ENCODE data around the gene SMURF2. TPM values are rescaled to one million over a fixed set of nuclear protein-coding genes. Genes with fewer than 3 reads are reported as not detected.

SMURF2 gene
- total and polyA plus RNA-seq, 2 of the 4 experiments (the other 2 are of a cell fraction): 131 to 774 TPM

DNA sequence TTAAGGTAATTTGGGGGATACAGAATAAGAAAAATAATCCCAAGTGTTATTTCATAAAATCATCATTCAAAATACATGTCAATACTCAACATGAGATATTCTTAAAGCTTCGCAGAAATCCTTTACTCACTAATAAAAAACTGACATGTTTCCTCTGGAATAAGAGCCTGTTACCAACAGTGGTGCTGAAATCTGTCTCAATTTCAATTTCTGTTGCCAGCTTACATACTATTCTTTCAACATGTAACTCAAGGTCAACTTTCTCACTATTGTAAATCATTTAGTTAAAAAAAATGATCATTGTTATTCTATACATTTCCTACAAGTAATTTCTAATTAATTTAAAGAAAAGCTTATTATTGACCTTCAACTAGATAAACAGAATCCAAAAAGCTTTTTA, 87.5 kb downstream of the SMURF2 start:
- Histone ChIP-seq H2AK5ac (ENCODE audit: low read depth, low read length) (no peak overlapping the region), H3K18ac (ENCODE audit: low read depth, low read length) (no peak overlapping the region), H3K23ac (ENCODE audit: low read depth, low read length) (no peak overlapping the region), H3K4me3 (ENCODE audit: insufficient read depth, low read depth, low read length) (no peak overlapping the region), H2BK15ac (ENCODE audit: low read depth, low read length) (no peak overlapping the region), H3K27ac (ENCODE audit: insufficient read depth, low read length) (no peak overlapping the region), H3K9ac (ENCODE audit: low read depth, low read length) (no peak overlapping the region), H3K79me1 (ENCODE audit: low read depth in 1 of 2, low read length in 2 of 2) (peaks cover 31 to 68% of the 10 kb centered on the region in 2 experiments), H3K4ac (ENCODE audit: low read depth, low read length) (no peak overlapping the region), H2BK20ac (ENCODE audit: low read depth, low read length) (no peak overlapping the region), H2BK5ac (ENCODE audit: low read depth, low read length, poor library complexity, severe bottlenecking) (no peak overlapping the region), H3K14ac (replicated peaks; ENCODE audit: low read depth, low read length) (no peak overlapping the region), H3K9me3 (ENCODE audit: control insufficient read depth, insufficient read depth, low read length) (no peaks in the 10 kb centered on the region), H3K4me1 (ENCODE audit: control insufficient read depth, insufficient read depth, low read length) (peaks cover 8% of the 10 kb centered on the region; the same call in 1 of the 2 replicates), H3K36me3 (ENCODE audit: control insufficient read depth, insufficient read depth, low read length) (peaks cover 47% of the 10 kb centered on the region), H3K56ac (ENCODE audit: extremely low read depth, insufficient read depth, low read length) (no peak overlapping the region), H3K27me3 (ENCODE audit: control insufficient read depth, insufficient read depth, low read length) (no peaks in the 10 kb centered on the region), H4K8ac (ENCODE audit: low read depth in 2 of 2, low read length in 2 of 2) (no peak overlapping the region), H2AK9ac (replicated peaks; ENCODE audit: low read depth, low read length, poor library complexity) (no peak overlapping the region), H4K91ac (ENCODE audit: insufficient read depth, low read depth, low read length) (no peak overlapping the region), H3K9me1 (ENCODE audit: insufficient read depth, low read length) (peaks cover 2% of the 10 kb centered on the region), H2BK120ac (ENCODE audit: low read depth, low read length) (no peak overlapping the region), H4K20me1 (ENCODE audit: insufficient read depth, low read length) (peaks cover 77% of the 10 kb centered on the region), H4K5ac (ENCODE audit: low read depth, low read length) (no peak overlapping the region), H2AFZ (replicated peaks; ENCODE audit: low read length, poor library complexity) (no peak overlapping the region), H3K4me2 (ENCODE audit: low read depth, low read length) (no peak overlapping the region)
- WGBS, 2 experiments (ENCODE audit: extremely low coverage in 2 of 2, insufficient read length in 1 of 2): 100% methylated on average over 1 of the region's 1 CpG; no CpG with 5 or more reads in 1 of the 2 experiments
- TF ChIP-seq CHD1 (IDR thresholded peaks at IDR 0.05; ENCODE audit: low read depth, low read length) (no peak), MXI1 (IDR thresholded peaks at IDR 0.05; ENCODE audit: borderline replicate concordance, low read depth, low read length) (no peak), FOS (IDR thresholded peaks at IDR 0.05; ENCODE audit: low read depth, low read length) (no peak), RAD21 (IDR thresholded peaks at IDR 0.05; ENCODE audit: low read length) (no peak), NFE2L2 (IDR thresholded peaks at IDR 0.05; ENCODE audit: low read depth, low read length) (no peak), MAFK (IDR thresholded peaks at IDR 0.05; ENCODE audit: low read depth, low read length) (no peak), CEBPB (IDR thresholded peaks at IDR 0.05; ENCODE audit: low read depth, low read length) (no peak), CTCF (conservative IDR thresholded peaks at IDR 0.05; ENCODE audit: low read depth, low read length) (no peak), POLR2A (IDR thresholded peaks at IDR 0.05; ENCODE audit: low read depth, low read length) (no peak), MAZ (IDR thresholded peaks at IDR 0.05; ENCODE audit: borderline replicate concordance, low read depth, low read length) (no peak), SMC3 (IDR thresholded peaks at IDR 0.05; ENCODE audit: low read depth, low read length) (no peak), RFX5 (IDR thresholded peaks at IDR 0.05; ENCODE audit: low read depth, low read length) (no peak), RCOR1 (IDR thresholded peaks at IDR 0.05; ENCODE audit: insufficient replicate concordance, low read length) (no peak), BHLHE40 (IDR thresholded peaks at IDR 0.05; ENCODE audit: low read depth, low read length) (no peak)
- TF ChIP-seq, protein P1, sequence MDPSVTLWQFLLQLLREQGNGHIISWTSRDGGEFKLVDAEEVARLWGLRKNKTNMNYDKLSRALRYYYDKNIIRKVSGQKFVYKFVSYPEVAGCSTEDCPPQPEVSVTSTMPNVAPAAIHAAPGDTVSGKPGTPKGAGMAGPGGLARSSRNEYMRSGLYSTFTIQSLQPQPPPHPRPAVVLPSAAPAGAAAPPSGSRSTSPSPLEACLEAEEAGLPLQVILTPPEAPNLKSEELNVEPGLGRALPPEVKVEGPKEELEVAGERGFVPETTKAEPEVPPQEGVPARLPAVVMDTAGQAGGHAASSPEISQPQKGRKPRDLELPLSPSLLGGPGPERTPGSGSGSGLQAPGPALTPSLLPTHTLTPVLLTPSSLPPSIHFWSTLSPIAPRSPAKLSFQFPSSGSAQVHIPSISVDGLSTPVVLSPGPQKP (IDR thresholded peaks at IDR 0.05; ENCODE audit: borderline replicate concordance, low read depth, low read length): no peak
- TF ChIP-seq, protein P2, sequence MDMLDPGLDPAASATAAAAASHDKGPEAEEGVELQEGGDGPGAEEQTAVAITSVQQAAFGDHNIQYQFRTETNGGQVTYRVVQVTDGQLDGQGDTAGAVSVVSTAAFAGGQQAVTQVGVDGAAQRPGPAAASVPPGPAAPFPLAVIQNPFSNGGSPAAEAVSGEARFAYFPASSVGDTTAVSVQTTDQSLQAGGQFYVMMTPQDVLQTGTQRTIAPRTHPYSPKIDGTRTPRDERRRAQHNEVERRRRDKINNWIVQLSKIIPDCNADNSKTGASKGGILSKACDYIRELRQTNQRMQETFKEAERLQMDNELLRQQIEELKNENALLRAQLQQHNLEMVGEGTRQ (IDR thresholded peaks at IDR 0.05; ENCODE audit: low read depth, low read length): no peak
- CTCF ChIA-PET: no interaction called here
- ATAC-seq (ENCODE audit: low read depth) (no peak), DNase-seq (no peak)
- in situ Hi-C loops (cut with MboI; ENCODE audit: low sequenced_read_pairs) (no loop called here), dilution Hi-C loops (cut with HindIII; ENCODE audit: low sequenced_read_pairs, unreplicated experiment) (no loop called here), intact Hi-C loops (cut with micrococcal nuclease) (no loop called here)
- POLR2A ChIA-PET (ENCODE audit: unreplicated experiment): interaction anchor here (1.0 kb wide), 1 partner anchor 10 kb away, joined by 6 read pairs; no protein-coding TSS in a partner anchor
- BruUV-seq (replicated peaks): no TSS peak

Data from IMR-90 (cell line).